ENCODE results near the gene FKBP9. TPM values are rescaled to one million over a fixed set of nuclear protein-coding genes. Genes with fewer than 3 reads are reported as not detected.
A peak's percentile ranks its signal among the peaks of the same experiment; 100 is the strongest.

The FKBP9 gene
- total and polyA plus RNA-seq, 4 donors: 55.0 to 193 (median 88.9) TPM

DNA sequence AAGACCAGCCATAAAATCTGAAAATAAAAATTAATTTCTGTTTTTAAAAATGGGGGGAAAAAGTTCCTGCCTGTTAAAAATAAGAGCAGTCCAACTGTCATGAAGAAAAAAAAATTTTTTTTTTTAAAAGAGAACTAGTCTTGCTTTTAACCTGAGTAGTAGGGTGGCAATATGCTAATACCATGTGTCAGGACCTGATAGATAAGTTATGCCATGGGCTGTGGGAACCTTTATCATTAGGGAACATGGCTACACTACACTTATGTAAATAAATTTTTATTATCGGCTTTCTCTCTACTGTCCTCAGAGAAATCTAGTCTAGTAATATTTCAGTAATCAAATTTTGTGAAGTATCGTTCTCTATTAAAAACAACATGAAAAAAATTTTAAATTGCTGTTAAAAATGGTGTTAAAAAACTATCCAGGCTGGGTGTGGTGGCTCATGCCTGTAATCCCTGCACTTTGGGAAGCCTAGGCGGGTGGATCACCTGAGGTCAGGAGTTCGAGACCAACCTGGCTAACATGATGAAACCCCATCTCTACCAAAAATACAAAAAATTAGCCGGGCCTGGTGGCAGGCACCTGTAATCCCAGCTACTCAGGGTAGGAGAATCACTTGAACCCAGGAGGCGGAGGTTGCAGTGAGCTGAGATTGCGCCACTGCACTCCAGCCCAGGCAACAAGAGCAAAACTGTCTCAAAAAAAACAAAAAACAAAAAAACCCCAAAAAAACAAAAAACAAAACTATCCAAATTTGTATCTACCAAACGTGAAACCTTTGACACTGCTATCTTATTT, 84.6 kb downstream of the FKBP9 start:
- no peaks in the 10 kb centered on the region for H3K36me3 ChIP-seq (ENCODE audit: control insufficient read depth in 1 of 2, insufficient read depth in 2 of 2, low read length in 1 of 2)
- 91 to 94% methylated on average over 8 of the region's 8 CpGs for WGBS, 2 donors
- H3K4me1 ChIP-seq (ENCODE audit: control insufficient read depth in 1 of 2, insufficient read depth in 2 of 2, low read length in 2 of 2): no peaks in the 10 kb centered on the region
- DNase-seq (no peak), ATAC-seq (ENCODE audit: low FRiP score) (no peak)
- no peak overlapping the region for H3K4me3 ChIP-seq (ENCODE audit: low read length in 2 of 2)
- no peaks in the 10 kb centered on the region for H3K9me3 ChIP-seq (ENCODE audit: control insufficient read depth, low read length)
- no peak overlapping the region for H3K27ac ChIP-seq (ENCODE audit: low read depth in 1 of 2, low read length in 2 of 2)
- intact Hi-C loops (cut with DNase I): no loop called here
- no peaks in the 10 kb centered on the region for H3K27me3 ChIP-seq (ENCODE audit: control insufficient read depth in 1 of 2, insufficient read depth in 2 of 2, low read length in 1 of 2)

DNA sequence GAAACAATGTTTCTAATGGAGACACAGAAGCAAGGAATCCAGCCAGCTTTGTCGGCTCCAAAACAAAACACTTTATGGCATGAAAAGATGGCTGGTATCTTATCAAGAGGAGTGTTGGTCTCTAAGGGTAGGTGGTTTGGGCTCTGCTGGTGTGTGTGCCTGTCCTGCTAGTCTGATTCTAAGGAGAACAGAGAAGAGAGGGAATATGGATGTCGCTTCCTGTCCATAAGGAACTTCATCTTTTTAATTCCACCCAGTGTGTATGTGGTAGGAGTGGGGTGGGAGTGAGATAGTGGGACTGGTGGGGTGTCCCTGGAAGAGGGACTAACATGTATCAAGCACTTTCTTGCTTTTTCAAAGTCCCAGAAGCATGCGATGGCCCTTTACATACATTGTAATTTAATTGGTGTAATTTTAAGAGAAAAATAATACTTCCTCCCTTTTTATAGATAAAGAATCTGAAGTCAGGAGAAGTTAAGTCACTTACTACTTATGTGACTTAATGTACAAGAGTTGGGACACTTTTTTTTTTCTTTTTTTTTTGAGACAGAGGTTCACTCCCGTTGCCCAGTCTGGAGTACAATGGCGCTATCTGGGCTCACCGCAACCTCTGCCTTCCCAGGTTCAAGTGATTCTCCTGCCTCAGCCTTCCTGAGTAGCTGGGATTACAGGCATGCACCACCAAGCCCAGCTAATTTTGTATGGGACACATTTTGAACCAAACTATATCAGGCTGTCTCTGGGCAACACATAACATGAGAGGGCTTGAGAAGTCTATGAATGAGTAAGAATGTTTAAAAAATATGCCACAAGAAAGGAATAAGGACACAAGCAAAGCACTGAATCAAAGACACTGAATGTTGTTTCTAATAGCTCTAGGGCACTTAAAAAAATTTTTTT, 86.5 kb downstream of the FKBP9 start:
- WGBS, 2 donors: 82 to 83% methylated on average over 6 of the region's 6 CpGs
- H3K36me3 ChIP-seq (ENCODE audit: control insufficient read depth in 1 of 2, insufficient read depth in 2 of 2, low read length in 1 of 2): no peaks in the 10 kb centered on the region
- H3K4me1 ChIP-seq (ENCODE audit: control insufficient read depth in 1 of 2, insufficient read depth in 2 of 2, low read length in 2 of 2): no peaks in the 10 kb centered on the region
- DNase-seq (no peak), ATAC-seq (ENCODE audit: low FRiP score) (no peak)
- H3K27ac ChIP-seq (ENCODE audit: low read depth in 1 of 2, low read length in 2 of 2): no peak overlapping the region
- intact Hi-C loops (cut with DNase I): no loop called here
- no peaks in the 10 kb centered on the region for H3K9me3 ChIP-seq (ENCODE audit: control insufficient read depth, low read length)
- no peak overlapping the region for H3K4me3 ChIP-seq (ENCODE audit: low read length in 2 of 2)
- H3K27me3 ChIP-seq (ENCODE audit: control insufficient read depth in 1 of 2, insufficient read depth in 2 of 2, low read length in 1 of 2): no peaks in the 10 kb centered on the region

DNA sequence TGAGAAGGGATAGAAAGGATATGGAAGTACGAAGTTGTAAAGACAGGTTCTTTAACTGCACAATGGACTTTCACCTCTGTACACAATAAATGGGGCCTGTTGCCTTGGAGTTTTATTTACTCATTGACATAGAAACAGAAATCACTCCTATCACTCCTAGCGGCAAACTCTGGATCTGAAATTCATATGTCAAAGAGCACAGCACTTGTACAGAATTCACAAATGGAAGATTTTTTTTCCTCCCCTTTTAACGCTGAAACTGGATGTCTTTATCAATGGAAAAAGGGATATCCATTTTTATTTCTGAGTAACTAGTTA, 87.1 kb downstream of the FKBP9 start:
- no peaks in the 10 kb centered on the region for H3K4me1 ChIP-seq (ENCODE audit: control insufficient read depth in 1 of 2, insufficient read depth in 2 of 2, low read length in 2 of 2)
- intact Hi-C loops (cut with DNase I): no loop called here

GRCh38 chr7:33044986-33045385, 87.7 kb downstream of the FKBP9 start:
- no peaks in the 10 kb centered on the region for H3K36me3 ChIP-seq (ENCODE audit: control insufficient read depth in 1 of 2, insufficient read depth in 2 of 2, low read length in 1 of 2)
- 2 to 4% methylated on average over 2 of the region's 2 CpGs for WGBS, 2 donors
- H3K27me3 ChIP-seq (ENCODE audit: control insufficient read depth in 1 of 2, insufficient read depth in 2 of 2, low read length in 1 of 2): no peaks in the 10 kb centered on the region
- intact Hi-C loops (cut with DNase I): no loop called here
- no peaks in the 10 kb centered on the region for H3K4me1 ChIP-seq (ENCODE audit: control insufficient read depth in 1 of 2, insufficient read depth in 2 of 2, low read length in 2 of 2)
- H3K4me3 ChIP-seq (ENCODE audit: low read length in 2 of 2): no peak overlapping the region
- no peak overlapping the region for H3K27ac ChIP-seq (ENCODE audit: low read depth in 1 of 2, low read length in 2 of 2)
- H3K9me3 ChIP-seq (ENCODE audit: control insufficient read depth, low read length): no peaks in the 10 kb centered on the region
- ATAC-seq (ENCODE audit: low FRiP score): no peak
- DNase-seq: no peak

More for the DNA sequence above, 87.1 kb downstream of the FKBP9 start:
- no peak for DNase-seq
- Histone ChIP-seq H3K4me3 (ENCODE audit: low read length in 2 of 2) (no peak overlapping the region), H3K27me3 (ENCODE audit: control insufficient read depth in 1 of 2, insufficient read depth in 2 of 2, low read length in 1 of 2) (no peaks in the 10 kb centered on the region), H3K27ac (ENCODE audit: low read depth in 1 of 2, low read length in 2 of 2) (no peak overlapping the region), H3K9me3 (ENCODE audit: control insufficient read depth, low read length) (no peaks in the 10 kb centered on the region), H3K36me3 (ENCODE audit: control insufficient read depth in 1 of 2, insufficient read depth in 2 of 2, low read length in 1 of 2) (no peaks in the 10 kb centered on the region)
- WGBS, 2 donors: 91 to 92% methylated on average over 3 of the region's 3 CpGs
- no peak for ATAC-seq (ENCODE audit: low FRiP score)

DNA sequence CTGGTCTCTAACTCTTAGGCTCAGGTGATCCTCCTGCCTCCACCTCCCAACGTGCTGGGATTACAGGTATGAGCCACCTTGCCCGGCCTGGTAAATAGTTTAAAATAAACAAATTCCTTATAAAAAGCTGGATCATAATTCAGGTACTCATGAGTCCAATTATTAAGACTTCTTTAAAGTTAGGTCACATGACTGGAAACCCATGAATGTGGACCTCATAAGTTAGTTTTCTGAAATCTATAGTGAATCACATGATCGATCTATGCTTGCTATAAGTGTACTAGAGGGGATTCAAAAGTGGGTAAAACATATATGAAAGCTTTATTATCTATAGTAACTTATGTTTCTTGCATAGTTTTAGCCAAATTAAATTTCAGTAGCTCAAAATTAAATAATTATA, 91.0 kb downstream of the FKBP9 start:
- 95 to 97% methylated on average over 3 of the region's 3 CpGs for WGBS, 2 donors
- Histone ChIP-seq H3K9me3 (ENCODE audit: control insufficient read depth, low read length) (no peaks in the 10 kb centered on the region), H3K27ac (ENCODE audit: low read depth in 1 of 2, low read length in 2 of 2) (no peak overlapping the region), H3K27me3 (ENCODE audit: control insufficient read depth in 1 of 2, insufficient read depth in 2 of 2, low read length in 1 of 2) (no peaks in the 10 kb centered on the region), H3K36me3 (ENCODE audit: control insufficient read depth in 1 of 2, insufficient read depth in 2 of 2, low read length in 1 of 2) (no peaks in the 10 kb centered on the region), H3K4me3 (ENCODE audit: low read length in 2 of 2) (no peak overlapping the region), H3K4me1 (ENCODE audit: control insufficient read depth in 1 of 2, insufficient read depth in 2 of 2, low read length in 2 of 2) (no peaks in the 10 kb centered on the region)
- no peak for ATAC-seq (ENCODE audit: low FRiP score)
- intact Hi-C loops (cut with DNase I): no loop called here
- no peak for DNase-seq

DNA sequence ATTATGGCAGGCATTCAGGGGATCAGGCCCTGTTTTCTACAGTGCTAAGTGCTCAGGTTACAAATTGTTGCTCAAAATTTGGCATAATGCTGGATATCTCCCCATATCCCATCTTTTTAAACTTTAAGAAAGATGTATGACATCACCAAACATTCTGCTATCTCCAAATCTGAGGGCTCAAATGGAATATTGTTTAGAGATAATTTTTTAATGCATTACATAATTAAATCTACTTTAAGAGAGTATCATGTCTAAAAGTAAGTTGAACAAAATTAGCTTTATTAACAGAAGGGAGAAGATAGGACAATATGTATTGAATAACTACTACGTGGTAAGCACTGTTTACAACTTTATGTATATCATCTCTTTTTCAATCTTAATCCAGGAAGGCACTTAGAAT, 91.5 kb downstream of the FKBP9 start:
- ATAC-seq (ENCODE audit: low FRiP score): no peak
- no peak overlapping the region for H3K4me3 ChIP-seq (ENCODE audit: low read length in 2 of 2)
- H3K9me3 ChIP-seq (ENCODE audit: control insufficient read depth, low read length): no peaks in the 10 kb centered on the region
- WGBS, 2 donors: 94% methylated on average over 1 of the region's 1 CpG
- intact Hi-C loops (cut with DNase I): no loop called here
- no peaks in the 10 kb centered on the region for H3K36me3 ChIP-seq (ENCODE audit: control insufficient read depth in 1 of 2, insufficient read depth in 2 of 2, low read length in 1 of 2)
- H3K27ac ChIP-seq (ENCODE audit: low read depth in 1 of 2, low read length in 2 of 2): no peak overlapping the region
- DNase-seq: no peak
- no peaks in the 10 kb centered on the region for H3K27me3 ChIP-seq (ENCODE audit: control insufficient read depth in 1 of 2, insufficient read depth in 2 of 2, low read length in 1 of 2)
- no peaks in the 10 kb centered on the region for H3K4me1 ChIP-seq (ENCODE audit: control insufficient read depth in 1 of 2, insufficient read depth in 2 of 2, low read length in 2 of 2)

DNA sequence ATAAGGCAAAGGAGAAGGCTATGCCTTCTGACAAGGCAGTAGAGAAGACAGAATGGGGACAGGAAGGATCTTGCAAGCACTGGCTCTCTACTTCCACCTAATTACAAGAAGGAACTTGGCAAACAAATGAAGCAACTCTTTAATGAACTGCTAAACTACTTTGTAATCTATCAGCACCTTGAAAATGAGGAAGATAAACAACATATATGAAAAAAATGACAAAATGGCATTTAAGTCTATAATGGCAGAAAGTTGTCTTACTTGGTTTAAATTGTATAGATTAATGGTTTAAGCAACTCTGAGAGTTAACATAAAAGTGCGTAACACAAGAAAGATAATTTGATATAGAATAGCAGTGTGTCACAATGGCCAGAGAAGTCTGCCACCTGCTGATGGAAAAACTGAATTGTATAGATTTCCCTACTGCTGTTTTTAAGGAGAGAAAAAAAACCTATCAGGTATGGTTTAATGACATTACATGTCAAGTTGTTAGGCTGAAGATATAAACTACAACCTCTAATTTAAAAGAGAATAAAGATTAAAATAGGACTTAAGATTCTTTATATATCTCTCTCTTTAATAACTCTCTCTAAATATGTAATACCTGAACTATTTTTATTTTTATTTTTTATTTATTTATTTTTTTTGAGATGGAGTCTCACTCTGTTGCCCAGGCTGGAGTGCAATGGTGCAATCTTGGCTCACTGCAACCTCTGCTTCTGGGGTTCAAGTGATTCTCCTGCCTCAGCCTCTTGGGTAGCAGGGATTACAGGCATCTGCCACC, 93.5 kb downstream of the FKBP9 start:
- peak; percentile 29 for ATAC-seq (ENCODE audit: low FRiP score)
- Histone ChIP-seq H3K36me3 (ENCODE audit: control insufficient read depth in 1 of 2, insufficient read depth in 2 of 2, low read length in 1 of 2) (no peaks in the 10 kb centered on the region), H3K9me3 (ENCODE audit: control insufficient read depth, low read length) (no peaks in the 10 kb centered on the region), H3K4me1 (ENCODE audit: control insufficient read depth in 1 of 2, insufficient read depth in 2 of 2, low read length in 2 of 2) (no peaks in the 10 kb centered on the region), H3K27ac (ENCODE audit: low read depth in 1 of 2, low read length in 2 of 2) (no peak overlapping the region), H3K4me3 (ENCODE audit: low read length in 2 of 2) (no peak overlapping the region), H3K27me3 (ENCODE audit: control insufficient read depth in 1 of 2, insufficient read depth in 2 of 2, low read length in 1 of 2) (no peaks in the 10 kb centered on the region)
- DNase-seq: no peak
- WGBS, 2 donors: 0% methylated on average over 1 of the region's 1 CpG
- intact Hi-C loops (cut with DNase I): no loop called here

DNA sequence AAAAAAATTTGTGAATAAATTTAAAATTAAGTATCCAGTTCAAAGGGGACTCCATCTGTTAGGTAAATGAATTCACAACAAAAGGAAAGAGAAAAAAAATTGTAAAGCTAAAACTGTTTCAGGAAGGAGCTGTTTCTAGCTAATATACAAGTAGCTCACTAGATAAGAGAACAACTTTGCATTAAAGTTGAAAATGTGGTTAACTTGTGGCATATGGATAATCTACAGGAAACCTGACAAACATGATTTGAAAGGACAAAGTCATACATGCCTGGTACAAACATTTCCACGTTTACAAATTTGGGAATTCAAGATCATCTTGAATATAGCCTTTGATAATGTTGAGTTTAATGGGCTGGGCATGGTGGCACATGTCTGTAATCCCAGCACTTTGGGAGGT, 96.5 kb downstream of the FKBP9 start:
- DNase-seq: no peak
- no peaks in the 10 kb centered on the region for H3K27me3 ChIP-seq (ENCODE audit: control insufficient read depth in 1 of 2, insufficient read depth in 2 of 2, low read length in 1 of 2)
- 82 to 93% methylated on average over 1 of the region's 1 CpG for WGBS, 2 donors
- H3K27ac ChIP-seq (ENCODE audit: low read depth in 1 of 2, low read length in 2 of 2): no peak overlapping the region
- ATAC-seq (ENCODE audit: low FRiP score): no peak
- peaks cover 0 to under 1% of the 10 kb centered on the region in 2 donors for H3K4me1 ChIP-seq (ENCODE audit: control insufficient read depth in 1 of 2, insufficient read depth in 2 of 2, low read length in 2 of 2)
- H3K4me3 ChIP-seq (ENCODE audit: low read length in 2 of 2): no peak overlapping the region
- H3K9me3 ChIP-seq (ENCODE audit: control insufficient read depth, low read length): no peaks in the 10 kb centered on the region
- no peaks in the 10 kb centered on the region for H3K36me3 ChIP-seq (ENCODE audit: control insufficient read depth in 1 of 2, insufficient read depth in 2 of 2, low read length in 1 of 2)
- intact Hi-C loops (cut with DNase I): no loop called here
